Natural killer cell (primary cell): ENCODE results near the gene CCDC27. TPM values are rescaled to one million over a fixed set of nuclear protein-coding genes. Genes with fewer than 3 reads are reported as not detected.

Source experiments
- ATAC-seq, 3 donors: fragments of 150-1000 bp in 2 of 3; fragments of 200-7000 bp in 1 of 3; cut with Tn5 transposase; 1 replicate in 1 of 3; 2 replicates in 2 of 3; pipeline ENCODE4 v1.10.0; 2021; ENCODE audit warnings: mild to moderate bottlenecking in 2 of 3, moderate library complexity in 2 of 3
- DNase-seq, 2 donors: peaks; one replicate each; pipeline versions ENCODE4 v3.0.0 to v3.0.0-alpha.2; 2013 to 2021; ENCODE audit warnings: mixed read lengths in 1 of 2
- H3K27ac ChIP-seq: one replicate; pipeline ENCODE4 v1.5.1; 2013; ENCODE audit warnings: mild to moderate bottlenecking, low read length
- H3K27me3 ChIP-seq: one replicate; pipeline ENCODE4 v1.6.1; 2013; ENCODE audit warnings: low read length; ENCODE audit not compliant: control insufficient read depth, insufficient read depth
- H3K36me3 ChIP-seq: one replicate; pipeline ENCODE4 v1.6.1; 2013; ENCODE audit warnings: low read length; ENCODE audit not compliant: control insufficient read depth, insufficient read depth
- H3K4me1 ChIP-seq: one replicate; pipeline ENCODE4 v1.6.1; 2013; ENCODE audit warnings: low read length; ENCODE audit not compliant: control insufficient read depth, insufficient read depth
- H3K4me3 ChIP-seq: one replicate; pipeline ENCODE4 v1.5.1; 2013; ENCODE audit warnings: low read length
- H3K9me3 ChIP-seq: one replicate; pipeline ENCODE4 v1.6.1; 2013; ENCODE audit warnings: low read length; ENCODE audit not compliant: control insufficient read depth, insufficient read depth
- H3K27ac Mint-ChIP-seq, 2 donors: one replicate each; pipeline ENCODE4 v1.8.0; 2022; ENCODE audit warnings: mild to moderate bottlenecking in 2 of 2, mixed read lengths in 2 of 2, moderate library complexity in 1 of 2
- H3K27me3 Mint-ChIP-seq, 2 donors: one replicate each; pipeline ENCODE4 v1.8.0; 2022; ENCODE audit warnings: low read depth in 2 of 2, mixed read lengths in 2 of 2
- H3K36me3 Mint-ChIP-seq: one replicate; pipeline ENCODE4 v1.8.0; 2022; ENCODE audit warnings: mixed read lengths
- H3K4me1 Mint-ChIP-seq, 2 donors: one replicate each; pipeline ENCODE4 v1.8.0; 2022; ENCODE audit warnings: mixed read lengths in 2 of 2
- H3K4me3 Mint-ChIP-seq: one replicate; pipeline ENCODE4 v1.8.0; 2022; ENCODE audit warnings: mild to moderate bottlenecking, moderate library complexity, mixed read lengths
- H3K9me3 Mint-ChIP-seq, 2 donors: one replicate each; pipeline ENCODE4 v1.8.0; 2022; ENCODE audit warnings: mixed read lengths in 2 of 2
- WGBS: methylation state at CpG from one replicate; pipeline ENCODE4 v1.1.7; 2013; ENCODE audit warnings: missing lambda C conversion rate; ENCODE audit not compliant: insufficient coverage; 5-methylcytosine and 5-hydroxymethylcytosine counted together
- intact Hi-C: fragments of 100-400 bp; cut with micrococcal nuclease; formaldehyde crosslinking; loops from one replicate; pipeline ENCODE4 v1.14.2; 2022
- total RNA-seq, 4 donors: library from RNA; stranded (reverse); fragments of 120-200 nt in 1 of 4; gene quantifications; one replicate each; pipeline versions ENCODE4 v1.2.3 to v1.2.4, GENCODE V29; 2013 to 2022
- TF ChIP-seq, protein P1 (sequence below): fragments of 200-600 bp; IDR thresholded peaks from one replicate; pipeline ENCODE4 v1.8.0; 2022; ENCODE audit warnings: antibody characterized with exemption

CCDC27 gene
- total RNA-seq, 3 donors from 2014 or later (not counting 1 experiment from before 2014, with no cell fraction given): not detected

DNA sequence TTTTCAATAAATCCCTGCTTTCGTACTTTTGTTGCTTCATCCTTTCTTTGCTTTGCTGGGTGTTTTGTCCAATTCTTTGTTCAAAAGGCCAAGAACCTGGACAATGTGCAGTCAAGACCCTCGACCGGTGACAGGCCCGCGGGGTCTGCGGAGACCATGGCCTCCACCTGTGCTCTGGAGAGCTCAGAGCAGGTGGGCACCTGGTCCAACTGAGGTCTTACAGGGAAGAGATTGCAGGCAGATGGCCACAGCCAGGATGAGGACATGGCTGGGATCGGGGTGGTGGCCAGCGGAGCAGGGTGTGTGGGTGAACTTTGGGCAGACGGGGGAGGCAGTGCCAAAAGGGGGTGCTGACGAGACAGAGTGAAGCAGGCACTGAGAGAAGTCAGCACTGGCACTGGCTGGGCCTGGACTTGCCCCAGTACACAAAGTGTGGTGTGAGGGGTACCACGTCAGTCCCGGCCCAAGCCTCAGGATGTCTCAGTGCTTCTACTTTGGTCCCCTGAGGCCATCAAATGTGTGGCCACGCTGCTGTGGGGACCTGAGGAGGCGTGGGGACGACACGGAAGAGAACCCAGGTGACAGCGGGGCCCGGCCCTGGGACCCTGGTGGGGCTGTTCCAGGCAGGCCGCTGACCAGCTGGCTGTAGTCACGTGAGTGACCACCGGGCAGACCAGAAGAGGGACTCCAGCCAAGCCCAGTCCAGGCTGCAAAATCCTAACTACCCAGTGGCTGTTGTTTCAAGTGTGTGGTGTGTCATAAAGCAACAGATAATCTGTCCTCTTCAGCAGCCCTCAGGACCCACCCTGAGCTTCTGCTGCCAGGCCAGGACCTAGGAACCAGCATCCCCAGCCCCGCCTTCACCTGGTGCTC, 10.4 kb upstream of the CCDC27 start:
- DNase-seq (no peak), ATAC-seq (no peak)
- Mint-ChIP-seq H3K27me3 (no peaks in the 10 kb centered on the region), H3K4me1 (peaks cover 17 to 24% of the 10 kb centered on the region in 2 donors), H3K36me3 (no peaks in the 10 kb centered on the region), H3K4me3 (no peak overlapping the region), H3K9me3 (no peaks in the 10 kb centered on the region), H3K27ac (no peak overlapping the region)
- H3K27me3 ChIP-seq: no peaks in the 10 kb centered on the region
- peaks cover 18% of the 10 kb centered on the region for H3K36me3 ChIP-seq
- peaks cover 6% of the 10 kb centered on the region for H3K4me1 ChIP-seq
- H3K27ac ChIP-seq: no peak overlapping the region
- no peak overlapping the region for H3K4me3 ChIP-seq
- H3K9me3 ChIP-seq: no peaks in the 10 kb centered on the region
- intact Hi-C loops: no loop called here
- TF ChIP-seq, protein P1, sequence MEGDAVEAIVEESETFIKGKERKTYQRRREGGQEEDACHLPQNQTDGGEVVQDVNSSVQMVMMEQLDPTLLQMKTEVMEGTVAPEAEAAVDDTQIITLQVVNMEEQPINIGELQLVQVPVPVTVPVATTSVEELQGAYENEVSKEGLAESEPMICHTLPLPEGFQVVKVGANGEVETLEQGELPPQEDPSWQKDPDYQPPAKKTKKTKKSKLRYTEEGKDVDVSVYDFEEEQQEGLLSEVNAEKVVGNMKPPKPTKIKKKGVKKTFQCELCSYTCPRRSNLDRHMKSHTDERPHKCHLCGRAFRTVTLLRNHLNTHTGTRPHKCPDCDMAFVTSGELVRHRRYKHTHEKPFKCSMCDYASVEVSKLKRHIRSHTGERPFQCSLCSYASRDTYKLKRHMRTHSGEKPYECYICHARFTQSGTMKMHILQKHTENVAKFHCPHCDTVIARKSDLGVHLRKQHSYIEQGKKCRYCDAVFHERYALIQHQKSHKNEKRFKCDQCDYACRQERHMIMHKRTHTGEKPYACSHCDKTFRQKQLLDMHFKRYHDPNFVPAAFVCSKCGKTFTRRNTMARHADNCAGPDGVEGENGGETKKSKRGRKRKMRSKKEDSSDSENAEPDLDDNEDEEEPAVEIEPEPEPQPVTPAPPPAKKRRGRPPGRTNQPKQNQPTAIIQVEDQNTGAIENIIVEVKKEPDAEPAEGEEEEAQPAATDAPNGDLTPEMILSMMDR: no peak
- 96% methylated on average over 22 of the region's 22 CpGs for WGBS

DNA sequence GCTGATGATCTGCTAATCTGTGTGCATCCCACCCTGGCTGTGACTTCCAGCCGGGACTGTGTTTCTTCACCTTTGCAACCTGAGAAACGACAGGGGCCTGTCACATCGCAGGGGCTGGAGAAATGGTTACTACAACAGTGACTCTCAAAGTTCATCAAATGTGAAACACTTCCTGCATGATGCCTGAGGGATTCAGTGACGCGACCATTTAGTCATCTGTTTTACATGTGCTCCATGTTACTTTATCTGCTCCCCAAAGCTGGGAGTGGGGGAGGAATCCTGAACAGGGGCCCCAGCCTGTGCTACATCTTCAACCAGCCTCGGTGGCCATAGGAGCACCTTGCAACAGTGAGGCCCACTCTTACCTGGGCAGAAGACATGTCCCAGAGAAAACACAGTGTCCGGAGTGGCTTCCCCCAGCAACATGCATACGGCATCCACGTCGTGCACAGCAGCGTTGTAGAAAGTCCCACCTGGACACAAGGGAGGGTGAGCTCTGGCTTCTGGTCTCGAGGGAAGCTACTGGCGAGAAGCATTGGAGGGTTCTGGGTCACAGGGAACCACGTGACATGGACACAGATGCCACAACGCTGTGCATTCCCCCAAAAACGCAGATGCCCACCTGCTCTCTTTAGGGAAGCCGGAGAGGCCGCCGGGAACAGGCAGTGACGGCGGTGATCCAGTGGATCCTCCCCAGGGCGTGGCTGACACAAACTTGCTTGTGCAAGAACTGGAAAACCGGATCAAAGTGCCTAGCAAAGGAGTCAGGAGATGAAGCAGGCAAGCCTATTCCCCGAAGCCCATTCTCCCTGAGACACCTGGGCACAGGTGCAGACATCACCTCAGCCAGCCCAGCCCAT, 9.6 kb upstream of the CCDC27 start:
- Mint-ChIP-seq H3K9me3 (no peaks in the 10 kb centered on the region), H3K27ac (no peak overlapping the region), H3K4me3 (no peak overlapping the region), H3K4me1 (peaks cover 17 to 25% of the 10 kb centered on the region in 2 donors), H3K27me3 (no peaks in the 10 kb centered on the region), H3K36me3 (no peaks in the 10 kb centered on the region)
- TF ChIP-seq, protein P1: no peak
- ATAC-seq (no peak), DNase-seq (no peak)
- H3K27ac ChIP-seq: no peak overlapping the region
- peaks cover 18% of the 10 kb centered on the region for H3K36me3 ChIP-seq
- H3K4me1 ChIP-seq: peaks cover 12% of the 10 kb centered on the region
- H3K9me3 ChIP-seq: no peaks in the 10 kb centered on the region
- no peak overlapping the region for H3K4me3 ChIP-seq
- intact Hi-C loops: no loop called here
- H3K27me3 ChIP-seq: no peaks in the 10 kb centered on the region
- 92% methylated on average over 24 of the region's 24 CpGs for WGBS

DNA sequence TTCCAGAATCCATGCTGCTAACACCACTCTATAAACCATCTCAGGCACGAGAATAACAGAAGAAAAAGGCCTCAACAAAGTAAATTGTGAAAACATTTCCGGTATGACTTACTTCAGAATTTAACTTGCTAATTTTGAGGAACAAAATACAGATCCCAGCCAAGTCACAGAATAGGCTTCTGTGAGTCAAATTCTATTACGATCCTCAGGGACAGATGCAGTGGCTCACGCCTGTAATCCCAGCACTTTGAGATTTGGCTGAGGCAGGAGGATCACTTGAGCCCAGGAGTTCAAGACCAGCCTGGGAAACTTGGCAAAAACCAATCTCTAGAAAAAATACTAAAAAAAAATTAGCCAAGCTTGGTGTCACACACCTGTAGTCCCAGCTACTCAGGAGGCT, 8.8 kb upstream of the CCDC27 start:
- Mint-ChIP-seq H3K27ac (no peak overlapping the region), H3K36me3 (no peaks in the 10 kb centered on the region), H3K9me3 (no peaks in the 10 kb centered on the region), H3K4me3 (no peak overlapping the region), H3K4me1 (peaks cover 24 to 32% of the 10 kb centered on the region in 2 donors), H3K27me3 (no peaks in the 10 kb centered on the region)
- no peak for ATAC-seq
- TF ChIP-seq, protein P1: no peak
- 85% methylated on average over 4 of the region's 4 CpGs for WGBS
- Histone ChIP-seq H3K27me3 (no peaks in the 10 kb centered on the region), H3K4me3 (no peak overlapping the region), H3K27ac (no peak overlapping the region), H3K36me3 (peaks cover 13% of the 10 kb centered on the region), H3K9me3 (no peaks in the 10 kb centered on the region), H3K4me1 (peaks cover 17% of the 10 kb centered on the region)
- intact Hi-C loops: no loop called here
- no peak for DNase-seq
